GM12878 (cell line): ENCODE measurements around the gene CAMK2D. TPM values are rescaled to one million over a fixed set of nuclear protein-coding genes. Genes with fewer than 3 reads are reported as not detected.

ENCODE experiments used
- ATAC-seq: fragments of 200-7000 bp; cut with Tn5 transposase; 3 replicates; pipeline ENCODE4 v1.9.1; 2020; ENCODE audit warnings: mild to moderate bottlenecking, moderate library complexity
- BruUV-seq: library from RNA; stranded (reverse); fragments of 400-500 nt; replicated peaks from 2 replicates; lab custom pipeline; 2021; lab: Mats Ljungman, UMichigan
- CTCF ChIA-PET: fragments of 300-600 bp; sonication (Branson Sonifier 250); formaldehyde crosslinking; extraction: SDS; loops from one replicate; lab custom pipeline; 2021; ENCODE audit warnings: inconsistent platforms; lab: Yijun Ruan, JAX
- POLR2A ChIA-PET: fragments of 350-600 bp; formaldehyde crosslinking; extraction: SDS; loops from one replicate; lab custom pipeline; 2021; ENCODE audit warnings: inconsistent platforms; lab: Charles Lee
- RAD21 ChIA-PET: fragments of 300-600 bp; sonication (Branson Sonifier 250); formaldehyde crosslinking; loops from one replicate; lab custom pipeline; 2023; ENCODE audit warnings: antibody characterized with exemption; ENCODE audit not compliant: unreplicated experiment; lab: Charles Lee
- SMC1A ChIA-PET: fragments of 300-600 bp; sonication (Branson Sonifier 250); formaldehyde crosslinking; loops from one replicate; lab custom pipeline; 2023; ENCODE audit not compliant: unreplicated experiment, uncharacterized antibody; lab: Charles Lee
- DNase-seq: peaks from one replicate; pipeline ENCODE4 v3.0.0-alpha.2; 2011; ENCODE audit warnings: low read depth, low spot score
- FAIRE-seq: peaks from 3 replicates; lab custom pipeline; 2011; peaks lifted over from hg19 to GRCh38; lab: Jason Lieb, UNC
- H2AFZ ChIP-seq: 2 replicates; pipeline ENCODE4 v1.6.0; 2011; ENCODE audit warnings: low read depth, low read length, control low read depth; ENCODE audit not compliant: control insufficient read depth
- H3K27ac ChIP-seq: 2 replicates; pipeline ENCODE4 v1.5.1; 2011; ENCODE audit warnings: control low read depth; ENCODE audit not compliant: control insufficient read depth, insufficient read depth
- H3K27me3 ChIP-seq, 2 experiments: replicated peaks in 1 of 2; 2 replicates each; pipeline versions ENCODE4 v1.6.0 to v1.6.1; 2011; ENCODE audit warnings: low read length in 1 of 2; ENCODE audit not compliant: control insufficient read depth in 2 of 2, insufficient read depth in 2 of 2
- H3K36me3 ChIP-seq, 2 experiments: 2 replicates each; pipeline ENCODE4 v1.5.1; 2011; ENCODE audit warnings: low read length in 1 of 2; ENCODE audit not compliant: control insufficient read depth in 2 of 2, insufficient read depth in 2 of 2
- H3K4me1 ChIP-seq: 2 replicates; pipeline ENCODE4 v1.6.1; 2011; ENCODE audit warnings: mild to moderate bottlenecking, low read length, moderate library complexity, mixed read lengths; ENCODE audit not compliant: control insufficient read depth, insufficient read depth
- H3K4me2 ChIP-seq: 2 replicates; pipeline ENCODE4 v1.6.0; 2011; ENCODE audit warnings: control low read depth; ENCODE audit not compliant: control insufficient read depth, insufficient read depth
- H3K4me3 ChIP-seq: fragments of 200-600 bp; sonication (generic); 2 replicates; pipeline ENCODE4 v1.5.1; 2016
- H3K79me2 ChIP-seq: 2 replicates; pipeline ENCODE4 v1.6.0; 2011; ENCODE audit warnings: low read length; ENCODE audit not compliant: control insufficient read depth, insufficient read depth
- H3K9ac ChIP-seq: 2 replicates; pipeline ENCODE4 v1.8.0; 2011; ENCODE audit warnings: low read length, control low read depth, mixed read lengths; ENCODE audit not compliant: control insufficient read depth, insufficient read depth
- H3K9me3 ChIP-seq: replicated peaks from 3 replicates; pipeline ENCODE4 v1.5.1; 2011; ENCODE audit warnings: mild to moderate bottlenecking, low read length; ENCODE audit not compliant: control insufficient read depth, insufficient read depth
- H4K20me1 ChIP-seq: 2 replicates; pipeline ENCODE4 v1.6.0; 2011; ENCODE audit not compliant: control insufficient read depth, insufficient read depth
- ATF2 ChIP-seq: IDR thresholded peaks from 2 replicates; pipeline ENCODE4 v1.6.1; 2012; ENCODE audit warnings: low read length, inconsistent platforms
- CEBPZ ChIP-seq: fragments of 150-350 bp; IDR thresholded peaks from 2 replicates; pipeline ENCODE4 v1.6.1; 2016; ENCODE audit warnings: low read depth, low read length
- ETV6 ChIP-seq, 2 experiments: fragments of 450-650 bp in 1 of 2; IDR thresholded peaks in 1 of 2; conservative IDR thresholded peaks in 1 of 2; 2 replicates each; pipeline ENCODE4 v1.6.1; 2014; ENCODE audit warnings: antibody characterized with exemption in 1 of 2, borderline replicate concordance in 1 of 2, low read depth in 1 of 2, mild to moderate bottlenecking in 1 of 2, moderate library complexity in 1 of 2
- GATAD2B ChIP-seq: fragments of 450-650 bp; conservative IDR thresholded peaks from 2 replicates; pipeline ENCODE4 v1.6.1; 2017; ENCODE audit warnings: low read depth, mild to moderate bottlenecking, moderate library complexity
- IKZF1 ChIP-seq: fragments of 450-650 bp; conservative IDR thresholded peaks from 2 replicates; pipeline ENCODE4 v1.6.1; 2017; ENCODE audit warnings: antibody characterized with exemption, mild to moderate bottlenecking
- KLF5 ChIP-seq: fragments of 450-650 bp; IDR thresholded peaks from 2 replicates; pipeline ENCODE4 v1.6.1; 2014; ENCODE audit warnings: mild to moderate bottlenecking; ENCODE audit not compliant: partially characterized antibody
- MTA2 ChIP-seq: fragments of 450-650 bp; IDR thresholded peaks from 2 replicates; pipeline ENCODE4 v1.6.1; 2016; ENCODE audit warnings: low read depth, mild to moderate bottlenecking, moderate library complexity
- PBX3 ChIP-seq: IDR thresholded peaks from 2 replicates; pipeline ENCODE4 v1.6.1; 2011; ENCODE audit warnings: mild to moderate bottlenecking, low read depth, low read length, moderate library complexity; ENCODE audit not compliant: insufficient replicate concordance
- SMARCA5 ChIP-seq: fragments of 450-650 bp; IDR thresholded peaks from 2 replicates; pipeline ENCODE4 v1.6.1; 2017; ENCODE audit warnings: mild to moderate bottlenecking
- TCF7 ChIP-seq: IDR thresholded peaks from 2 replicates; pipeline ENCODE4 v1.6.1; 2014; ENCODE audit warnings: antibody characterized with exemption, borderline replicate concordance
- ZBED1 ChIP-seq: IDR thresholded peaks from 2 replicates; pipeline ENCODE4 v1.6.1; 2016; ENCODE audit warnings: borderline replicate concordance
- ZNF592 ChIP-seq: fragments of 450-650 bp; IDR thresholded peaks from 2 replicates; pipeline ENCODE4 v1.6.1; 2017; ENCODE audit warnings: mild to moderate bottlenecking, moderate library complexity
- WGBS: methylation state at CpG from one replicate; pipeline ENCODE4 v1.1.6; 2016; ENCODE audit warnings: low lambda C conversion rate; ENCODE audit not compliant: insufficient replicate concordance, insufficient coverage; ENCODE audit errors: missing lambda C conversion rate; 5-methylcytosine and 5-hydroxymethylcytosine counted together
- in situ Hi-C: fragments of 300-500 bp; cut with MboI; formaldehyde crosslinking; loops from 9 replicates; pipeline ENCODE4 v1.14.3; 2018; ENCODE audit warnings: mixed read lengths
- intact Hi-C: fragments of 100-400 bp; cut with micrococcal nuclease; formaldehyde crosslinking; loops from one replicate; pipeline ENCODE4 v1.14.2; 2022; ENCODE audit not compliant: unreplicated experiment
- polyA plus RNA-seq, 11 experiments: library from polyadenylated mRNA; depleted of rRNA in 4 of 11; unstranded in 6 of 11; stranded (reverse) in 5 of 11; fragments of >200 nt; fragmentation: Nextera tagmentation in 4 of 11; fragmentation: Illumina TruSeq in 1 of 11; extraction: Ambion mirVana in 4 of 11; extraction: Trizol in 1 of 11; gene quantifications; 1 replicate in 1 of 11; 2 replicates in 10 of 11; pipeline versions ENCODE4 v1.2.1 to v1.2.3, GENCODE V29; 2011 to 2016; ENCODE audit warnings: inconsistent platforms in 2 of 11, missing spikeins in 2 of 11, low read depth in 1 of 11
- total RNA-seq, 4 experiments: library from RNA; depleted of rRNA in 3 of 4; stranded (reverse); fragments of >200 nt in 3 of 4; fragmentation: Illumina TruSeq in 1 of 4; extraction: Trizol in 1 of 4; gene quantifications; 2 replicates each; pipeline versions ENCODE4 v1.2.1 to v1.2.3, GENCODE V29; 2013 to 2021
- TF ChIP-seq, protein P1 (sequence below): fragments of 150-350 bp; IDR thresholded peaks from 2 replicates; pipeline ENCODE4 v1.6.1; 2014; ENCODE audit warnings: mild to moderate bottlenecking, low read depth, low read length

Gene CAMK2D
- total and polyA plus RNA-seq, 10 of the 15 experiments (the other 5 are each of a cell fraction or from before 2014, with no cell fraction given): 6.9 to 88.5 (median 12.9) TPM

DNA sequence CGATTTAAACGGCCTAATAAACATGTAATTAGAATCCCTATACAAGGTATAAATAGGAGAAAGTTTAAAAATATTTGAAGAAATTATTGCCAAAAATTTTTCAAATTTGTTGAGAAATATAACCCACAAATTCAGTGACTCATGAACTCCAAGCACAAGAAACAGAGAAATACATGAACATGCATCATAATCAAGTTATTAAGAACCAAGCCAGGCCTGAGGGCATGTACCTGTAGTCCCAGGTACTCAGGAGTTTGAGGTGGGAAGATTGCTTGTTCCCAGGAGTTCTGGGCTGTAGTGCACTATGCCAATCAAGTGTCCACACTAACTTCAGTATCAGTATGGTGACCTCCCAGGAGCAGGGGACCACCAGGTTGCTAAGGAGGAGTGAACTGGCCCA is 341.9 kb downstream of the CAMK2D start:
- Histone ChIP-seq H3K4me2 (no peak overlapping the region), H3K9ac (no peak overlapping the region), H3K4me1 (no peaks in the 10 kb centered on the region), H3K27ac (no peak overlapping the region), H3K36me3 (no peaks in the 10 kb centered on the region), H3K79me2 (no peaks in the 10 kb centered on the region), H3K27me3 (no peaks in the 10 kb centered on the region), H3K9me3 (no peaks in the 10 kb centered on the region), H4K20me1 (no peaks in the 10 kb centered on the region), H2AFZ (no peak overlapping the region), H3K4me3 (no peak overlapping the region)
- DNase-seq: no peak
- SMC1A ChIA-PET: no interaction called here
- in situ Hi-C loops: no loop called here
- RAD21 ChIA-PET: no interaction called here
- CTCF ChIA-PET: interaction anchor here (0.7 kb wide), 1 partner anchor 77 kb away, joined by 3 read pairs; no protein-coding TSS in a partner anchor
- FAIRE-seq: no peak
- POLR2A ChIA-PET: no interaction called here
- ATAC-seq: no peak
- no TSS peak for BruUV-seq
- intact Hi-C loops: no loop called here
- WGBS: 7% methylated on average over 2 of the region's 2 CpGs
- no peak for TF ChIP-seq KLF5
- TF ChIP-seq GATAD2B: no peak
- no peak for TF ChIP-seq MTA2
- TF ChIP-seq TCF7: no peak
- TF ChIP-seq IKZF1: no peak
- TF ChIP-seq CEBPZ: no peak
- TF ChIP-seq ZBED1: no peak
- TF ChIP-seq SMARCA5: no peak
- TF ChIP-seq ETV6 (conservative IDR thresholded peaks at IDR 0.05 in 1 of 2, IDR thresholded peaks at IDR 0.05 in 1 of 2; ENCODE audit: borderline replicate concordance in 1 of 2, low read depth in 1 of 2): no peak
- no peak for TF ChIP-seq ZNF592
- TF ChIP-seq, protein P1, sequence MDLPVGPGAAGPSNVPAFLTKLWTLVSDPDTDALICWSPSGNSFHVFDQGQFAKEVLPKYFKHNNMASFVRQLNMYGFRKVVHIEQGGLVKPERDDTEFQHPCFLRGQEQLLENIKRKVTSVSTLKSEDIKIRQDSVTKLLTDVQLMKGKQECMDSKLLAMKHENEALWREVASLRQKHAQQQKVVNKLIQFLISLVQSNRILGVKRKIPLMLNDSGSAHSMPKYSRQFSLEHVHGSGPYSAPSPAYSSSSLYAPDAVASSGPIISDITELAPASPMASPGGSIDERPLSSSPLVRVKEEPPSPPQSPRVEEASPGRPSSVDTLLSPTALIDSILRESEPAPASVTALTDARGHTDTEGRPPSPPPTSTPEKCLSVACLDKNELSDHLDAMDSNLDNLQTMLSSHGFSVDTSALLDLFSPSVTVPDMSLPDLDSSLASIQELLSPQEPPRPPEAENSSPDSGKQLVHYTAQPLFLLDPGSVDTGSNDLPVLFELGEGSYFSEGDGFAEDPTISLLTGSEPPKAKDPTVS: no peak
- TF ChIP-seq ATF2: no peak
- TF ChIP-seq PBX3: no peak
